Measurements from ENCODE around the gene HPS3.

HPS3 gene

DNA sequence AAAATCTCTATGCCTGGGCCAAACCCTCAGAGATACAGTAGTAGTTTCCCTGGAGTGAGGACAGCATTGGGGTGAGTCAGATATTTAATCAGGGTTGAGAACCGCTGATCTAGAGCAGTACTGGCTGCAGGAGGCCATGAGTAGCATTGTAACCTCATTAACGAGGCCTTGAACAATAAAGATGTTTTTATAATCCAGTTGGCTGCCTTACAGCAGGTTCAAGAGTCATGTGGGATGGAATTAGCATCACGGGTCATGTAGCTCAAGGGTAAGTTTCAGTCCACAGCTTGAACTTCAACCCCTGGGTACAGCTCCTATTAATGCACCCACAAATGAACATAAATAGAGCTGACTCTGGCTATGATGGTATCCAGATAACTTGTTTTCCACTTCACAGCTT lies 5.1 kb downstream of the HPS3 start:
- no peak for TF ChIP-seq SIN3A (IDR thresholded peaks at IDR 0.05; ENCODE audit: borderline replicate concordance, insufficient read depth, low read length)
- no peak for TF ChIP-seq FOXP2 (optimal IDR thresholded peaks at IDR 0.05; ENCODE audit: borderline replicate concordance, extremely low read depth, extremely low read length, insufficient read depth)

DNA sequence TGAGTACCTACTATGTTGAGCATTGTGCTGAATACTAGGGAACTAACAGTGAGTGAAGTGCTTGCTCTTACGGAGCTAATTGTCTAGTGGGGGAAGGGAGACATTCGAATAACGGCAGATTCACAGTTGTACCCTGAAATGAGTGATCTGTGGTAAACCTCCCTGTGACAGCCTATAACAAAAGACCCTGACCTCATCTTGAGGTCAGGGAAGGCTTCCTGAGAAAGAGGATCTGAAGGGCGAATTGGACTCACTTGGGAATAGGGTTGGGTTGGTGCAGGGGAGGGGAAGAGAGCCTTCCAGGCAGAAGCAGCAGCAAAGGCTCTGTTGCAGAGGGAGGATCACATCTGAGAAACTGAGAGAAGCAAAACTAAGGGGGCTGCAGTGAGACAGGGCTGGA lies 13.2 kb downstream of the HPS3 start:
- no peak for TF ChIP-seq TAF1 (IDR thresholded peaks at IDR 0.05; ENCODE audit: borderline replicate concordance, insufficient read depth, low read length)
- TF ChIP-seq, protein P1, sequence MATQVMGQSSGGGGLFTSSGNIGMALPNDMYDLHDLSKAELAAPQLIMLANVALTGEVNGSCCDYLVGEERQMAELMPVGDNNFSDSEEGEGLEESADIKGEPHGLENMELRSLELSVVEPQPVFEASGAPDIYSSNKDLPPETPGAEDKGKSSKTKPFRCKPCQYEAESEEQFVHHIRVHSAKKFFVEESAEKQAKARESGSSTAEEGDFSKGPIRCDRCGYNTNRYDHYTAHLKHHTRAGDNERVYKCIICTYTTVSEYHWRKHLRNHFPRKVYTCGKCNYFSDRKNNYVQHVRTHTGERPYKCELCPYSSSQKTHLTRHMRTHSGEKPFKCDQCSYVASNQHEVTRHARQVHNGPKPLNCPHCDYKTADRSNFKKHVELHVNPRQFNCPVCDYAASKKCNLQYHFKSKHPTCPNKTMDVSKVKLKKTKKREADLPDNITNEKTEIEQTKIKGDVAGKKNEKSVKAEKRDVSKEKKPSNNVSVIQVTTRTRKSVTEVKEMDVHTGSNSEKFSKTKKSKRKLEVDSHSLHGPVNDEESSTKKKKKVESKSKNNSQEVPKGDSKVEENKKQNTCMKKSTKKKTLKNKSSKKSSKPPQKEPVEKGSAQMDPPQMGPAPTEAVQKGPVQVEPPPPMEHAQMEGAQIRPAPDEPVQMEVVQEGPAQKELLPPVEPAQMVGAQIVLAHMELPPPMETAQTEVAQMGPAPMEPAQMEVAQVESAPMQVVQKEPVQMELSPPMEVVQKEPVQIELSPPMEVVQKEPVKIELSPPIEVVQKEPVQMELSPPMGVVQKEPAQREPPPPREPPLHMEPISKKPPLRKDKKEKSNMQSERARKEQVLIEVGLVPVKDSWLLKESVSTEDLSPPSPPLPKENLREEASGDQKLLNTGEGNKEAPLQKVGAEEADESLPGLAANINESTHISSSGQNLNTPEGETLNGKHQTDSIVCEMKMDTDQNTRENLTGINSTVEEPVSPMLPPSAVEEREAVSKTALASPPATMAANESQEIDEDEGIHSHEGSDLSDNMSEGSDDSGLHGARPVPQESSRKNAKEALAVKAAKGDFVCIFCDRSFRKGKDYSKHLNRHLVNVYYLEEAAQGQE (IDR thresholded peaks at IDR 0.05; ENCODE audit: insufficient read depth in 1 of 2, low read depth in 2 of 2, low read length in 2 of 2), result no peak
- TF ChIP-seq POLR2AphosphoS5 (IDR thresholded peaks at IDR 0.05; ENCODE audit: low read depth, low read length), result no peak
- no peak for TF ChIP-seq FOXP2 (optimal IDR thresholded peaks at IDR 0.05; ENCODE audit: borderline replicate concordance, extremely low read depth, extremely low read length, insufficient read depth)
- TF ChIP-seq SIN3A (IDR thresholded peaks at IDR 0.05; ENCODE audit: borderline replicate concordance, insufficient read depth, low read length), result no peak

DNA sequence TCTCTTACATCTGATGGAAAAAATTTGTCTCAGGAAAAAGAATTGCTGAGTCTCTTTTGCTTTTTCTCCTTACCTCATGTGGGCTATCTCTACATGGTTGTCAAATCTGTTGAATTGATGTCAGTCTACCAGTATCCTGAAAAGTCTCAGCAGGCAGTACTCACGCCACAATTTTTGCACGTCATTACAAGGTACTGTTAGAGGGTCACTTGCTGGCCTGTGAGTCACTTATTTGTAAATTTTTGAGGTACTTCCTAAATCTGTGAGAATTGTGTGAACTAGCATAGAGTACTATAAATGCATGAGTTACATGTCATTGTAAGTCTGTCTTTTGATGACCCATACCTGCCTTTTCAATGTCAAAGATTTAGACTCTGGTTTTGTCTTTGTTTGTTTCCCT lies 15.9 kb downstream of the HPS3 start:
- TF ChIP-seq, protein P1 (IDR thresholded peaks at IDR 0.05; ENCODE audit: insufficient read depth in 1 of 2, low read depth in 2 of 2, low read length in 2 of 2), result no peak
- no peak for TF ChIP-seq POLR2AphosphoS5 (IDR thresholded peaks at IDR 0.05; ENCODE audit: low read depth, low read length)
- no peak for TF ChIP-seq TAF1 (IDR thresholded peaks at IDR 0.05; ENCODE audit: borderline replicate concordance, insufficient read depth, low read length)
- TF ChIP-seq FOXP2 (optimal IDR thresholded peaks at IDR 0.05; ENCODE audit: borderline replicate concordance, extremely low read depth, extremely low read length, insufficient read depth), result no peak
- no peak for TF ChIP-seq SIN3A (IDR thresholded peaks at IDR 0.05; ENCODE audit: borderline replicate concordance, insufficient read depth, low read length)

DNA sequence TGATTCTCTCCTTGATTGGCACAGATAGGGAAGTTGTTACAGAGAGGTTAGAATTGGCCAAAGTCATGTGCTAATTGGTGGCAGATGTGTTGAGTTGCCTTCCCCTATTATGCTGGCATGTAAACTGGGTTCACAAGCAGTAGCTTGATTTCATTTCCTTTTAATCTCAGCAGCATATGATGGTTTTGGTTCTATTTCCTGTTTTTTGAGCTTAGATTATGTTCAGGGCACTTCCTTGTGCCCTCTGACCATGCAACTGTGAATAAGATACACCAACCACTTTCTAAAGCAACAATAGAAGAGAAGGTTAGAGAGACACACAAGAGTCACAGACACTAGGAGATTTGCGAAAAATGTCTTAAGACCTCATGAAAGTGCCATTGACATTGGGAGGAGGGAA lies 16.5 kb downstream of the HPS3 start:
- TF ChIP-seq, protein P1 (IDR thresholded peaks at IDR 0.05; ENCODE audit: insufficient read depth in 1 of 2, low read depth in 2 of 2, low read length in 2 of 2), result no peak
- no peak for TF ChIP-seq FOXP2 (optimal IDR thresholded peaks at IDR 0.05; ENCODE audit: borderline replicate concordance, extremely low read depth, extremely low read length, insufficient read depth)
- TF ChIP-seq POLR2AphosphoS5 (IDR thresholded peaks at IDR 0.05; ENCODE audit: low read depth, low read length), result no peak
- TF ChIP-seq TAF1 (IDR thresholded peaks at IDR 0.05; ENCODE audit: borderline replicate concordance, insufficient read depth, low read length), result no peak
- no peak for TF ChIP-seq SIN3A (IDR thresholded peaks at IDR 0.05; ENCODE audit: borderline replicate concordance, insufficient read depth, low read length)

DNA sequence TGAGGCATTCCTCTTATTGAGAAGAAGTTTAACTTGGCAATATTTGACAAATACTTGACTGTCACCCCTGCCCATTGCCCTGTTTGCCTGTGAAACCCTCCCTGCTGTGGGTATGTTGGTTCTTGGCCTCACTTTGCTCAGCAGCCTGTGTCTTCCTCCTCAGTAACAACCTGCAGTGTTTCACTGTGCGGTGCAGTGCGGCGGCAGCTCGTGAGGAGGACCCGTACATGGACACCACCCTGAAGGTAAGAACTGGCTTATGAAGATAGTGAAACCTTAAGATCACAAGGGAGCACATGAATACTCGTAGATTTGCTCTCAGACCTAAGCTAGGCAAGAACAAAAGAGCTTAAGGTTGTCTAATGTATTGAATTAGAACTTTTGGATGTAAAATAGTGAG lies 21.0 kb downstream of the HPS3 start:
- TF ChIP-seq, protein P1 (IDR thresholded peaks at IDR 0.05; ENCODE audit: insufficient read depth in 1 of 2, low read depth in 2 of 2, low read length in 2 of 2), result no peak
- no peak for TF ChIP-seq TAF1 (IDR thresholded peaks at IDR 0.05; ENCODE audit: borderline replicate concordance, insufficient read depth, low read length)
- TF ChIP-seq POLR2AphosphoS5 (IDR thresholded peaks at IDR 0.05; ENCODE audit: low read depth, low read length), result no peak
- no peak for TF ChIP-seq FOXP2 (optimal IDR thresholded peaks at IDR 0.05; ENCODE audit: borderline replicate concordance, extremely low read depth, extremely low read length, insufficient read depth)
- no peak for TF ChIP-seq SIN3A (IDR thresholded peaks at IDR 0.05; ENCODE audit: borderline replicate concordance, insufficient read depth, low read length)
